B cell (primary cell): ENCODE data around the gene B9D1.

Experiments used
- EZH2 ChIP-seq: IDR thresholded peaks from 2 replicates; pipeline ENCODE4 v1.6.1; 2012; ENCODE audit warnings: borderline replicate concordance, low read depth, mild to moderate bottlenecking, moderate library complexity, low read length; ENCODE audit not compliant: insufficient read depth, poor library complexity, severe bottlenecking
- TF ChIP-seq, protein P1 (sequence below): fragments of 200-600 bp; IDR thresholded peaks from one replicate; pipeline ENCODE4 v1.8.0; 2022; ENCODE audit warnings: antibody characterized with exemption, mild to moderate bottlenecking

DNA sequence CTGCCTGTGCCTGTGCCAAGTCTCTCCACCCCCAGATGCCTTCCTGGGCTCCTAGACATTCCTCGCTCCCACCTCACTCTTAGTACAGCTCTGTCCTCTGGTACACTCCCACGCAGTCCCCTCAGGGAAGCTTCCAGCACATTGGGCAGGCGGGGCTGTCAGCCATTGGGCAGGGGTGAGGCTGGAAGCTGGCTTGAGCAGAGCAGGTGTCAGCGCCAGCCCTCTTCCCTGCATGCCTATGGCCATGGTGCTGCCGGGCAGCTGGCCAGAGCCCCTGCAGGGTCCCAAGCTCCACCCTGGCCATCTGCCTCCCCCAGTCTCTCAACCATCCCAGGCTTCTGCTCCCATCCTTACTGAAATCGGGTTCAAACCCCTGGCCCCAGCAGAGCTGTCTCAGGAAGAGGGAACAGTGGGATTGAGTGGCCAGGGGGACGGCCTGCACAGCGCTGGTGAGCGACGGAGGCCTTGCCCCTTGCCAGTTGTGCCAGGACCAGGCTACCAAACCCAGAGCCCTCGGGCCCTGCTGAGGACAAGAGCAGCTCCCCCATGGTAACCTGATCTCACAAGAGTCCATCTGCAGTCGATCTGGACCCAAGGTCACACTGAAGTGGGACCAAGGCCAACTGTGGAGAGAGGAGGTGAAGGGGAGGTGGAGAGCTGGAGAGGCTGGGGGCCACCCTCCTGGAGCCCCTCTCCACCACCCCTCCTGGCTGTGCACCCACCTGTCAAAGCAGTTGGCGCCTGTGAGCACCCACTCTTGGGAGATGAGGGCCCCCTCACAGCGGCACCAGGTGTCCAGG, 2.4 kb upstream of the B9D1 start:
- TF ChIP-seq, protein P1, sequence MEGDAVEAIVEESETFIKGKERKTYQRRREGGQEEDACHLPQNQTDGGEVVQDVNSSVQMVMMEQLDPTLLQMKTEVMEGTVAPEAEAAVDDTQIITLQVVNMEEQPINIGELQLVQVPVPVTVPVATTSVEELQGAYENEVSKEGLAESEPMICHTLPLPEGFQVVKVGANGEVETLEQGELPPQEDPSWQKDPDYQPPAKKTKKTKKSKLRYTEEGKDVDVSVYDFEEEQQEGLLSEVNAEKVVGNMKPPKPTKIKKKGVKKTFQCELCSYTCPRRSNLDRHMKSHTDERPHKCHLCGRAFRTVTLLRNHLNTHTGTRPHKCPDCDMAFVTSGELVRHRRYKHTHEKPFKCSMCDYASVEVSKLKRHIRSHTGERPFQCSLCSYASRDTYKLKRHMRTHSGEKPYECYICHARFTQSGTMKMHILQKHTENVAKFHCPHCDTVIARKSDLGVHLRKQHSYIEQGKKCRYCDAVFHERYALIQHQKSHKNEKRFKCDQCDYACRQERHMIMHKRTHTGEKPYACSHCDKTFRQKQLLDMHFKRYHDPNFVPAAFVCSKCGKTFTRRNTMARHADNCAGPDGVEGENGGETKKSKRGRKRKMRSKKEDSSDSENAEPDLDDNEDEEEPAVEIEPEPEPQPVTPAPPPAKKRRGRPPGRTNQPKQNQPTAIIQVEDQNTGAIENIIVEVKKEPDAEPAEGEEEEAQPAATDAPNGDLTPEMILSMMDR, result no peak
- no peak for TF ChIP-seq EZH2
